HG03045 (cell line): ENCODE measurements around the gene SEMA6B.

Source experiments
- ATAC-seq: cut with Tn5 transposase; IDR thresholded peaks from one replicate; pipeline ENCODE4 v1.9.1; 2021; ENCODE audit warnings: mild to moderate bottlenecking, moderate library complexity; ENCODE audit not compliant: unreplicated experiment

The SEMA6B gene

GRCh38 chr19:4495471-4495870, 64.0 kb downstream of the SEMA6B start:
- ATAC-seq: no peak

- no peak for ATAC-seq
Measured at GRCh38 chr19:4494691-4495064, 64.8 kb downstream of the SEMA6B start.

- ATAC-seq: no peak
Measured at GRCh38 chr19:4493929-4494690, 65.4 kb downstream of the SEMA6B start.

- ATAC-seq: no peak
Measured at GRCh38 chr19:4493104-4493928, 66.2 kb downstream of the SEMA6B start.
